AML-193 (cell line): Measurements from ENCODE around the gene CT45A9.
"Not testable (repeated sequence)": the region's sequence is repeated elsewhere in the genome, so short reads cannot be mapped to it uniquely, and the experiment has no call there.

ENCODE experiments used
- DNase-seq, 2 experiments: peaks; one replicate each; lab custom pipeline; 2025; lab: John Stamatoyannopoulos, UW

CT45A9 gene, protein sequence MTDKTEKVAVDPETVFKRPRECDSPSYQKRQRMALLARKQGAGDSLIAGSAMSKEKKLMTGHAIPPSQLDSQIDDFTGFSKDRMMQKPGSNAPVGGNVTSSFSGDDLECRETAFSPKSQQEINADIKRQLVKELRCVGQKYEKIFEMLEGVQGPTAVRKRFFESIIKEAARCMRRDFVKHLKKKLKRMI

DNA sequence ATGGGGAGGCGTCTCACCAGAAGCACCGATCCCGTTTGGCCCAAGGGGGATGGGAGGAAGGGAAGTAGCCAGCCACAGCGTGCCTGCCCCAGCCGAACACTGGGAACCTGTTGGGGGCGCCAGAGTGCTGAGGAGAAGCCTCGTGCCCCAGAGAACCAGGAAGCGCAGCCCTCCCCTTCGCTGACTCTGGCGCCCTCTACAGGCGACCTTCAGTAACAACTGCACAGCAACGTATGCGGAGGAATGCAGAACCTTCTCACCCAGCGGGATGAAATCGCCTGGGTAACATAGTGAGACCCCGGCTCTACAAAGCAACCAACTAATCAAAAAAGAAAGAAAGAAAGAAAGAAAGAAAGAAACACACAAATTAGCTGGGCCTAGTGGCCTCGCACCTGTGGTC, at the start of gene CT45A9:
TSS of gene CT45A9 (minus strand) at position 101 of the 400 bp plus-strand sequence. CDS start 3,751 bp downstream, outside the sequence.
- not testable (repeated sequence) for DNase-seq

DNA sequence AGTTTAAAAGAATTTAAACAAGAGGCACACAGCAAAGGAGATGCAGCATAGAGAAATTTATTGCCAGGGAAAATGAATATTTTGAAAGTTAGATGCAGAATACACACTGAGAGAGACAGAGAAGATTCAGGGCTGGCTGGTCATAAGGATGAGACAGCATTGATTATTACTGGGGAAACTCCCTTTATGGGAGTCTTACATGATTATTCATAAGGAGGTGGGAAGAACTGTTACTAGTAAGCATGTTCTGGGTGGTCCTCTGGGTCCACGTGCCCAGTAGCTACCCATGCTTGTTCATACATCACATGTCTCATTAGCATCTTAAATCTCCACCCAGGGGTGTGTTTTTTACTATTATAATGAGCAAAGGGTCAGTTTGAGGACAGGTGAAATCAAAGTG, 48.9 kb upstream of the CT45A9 start:
- DNase-seq: not testable (repeated sequence)

DNA sequence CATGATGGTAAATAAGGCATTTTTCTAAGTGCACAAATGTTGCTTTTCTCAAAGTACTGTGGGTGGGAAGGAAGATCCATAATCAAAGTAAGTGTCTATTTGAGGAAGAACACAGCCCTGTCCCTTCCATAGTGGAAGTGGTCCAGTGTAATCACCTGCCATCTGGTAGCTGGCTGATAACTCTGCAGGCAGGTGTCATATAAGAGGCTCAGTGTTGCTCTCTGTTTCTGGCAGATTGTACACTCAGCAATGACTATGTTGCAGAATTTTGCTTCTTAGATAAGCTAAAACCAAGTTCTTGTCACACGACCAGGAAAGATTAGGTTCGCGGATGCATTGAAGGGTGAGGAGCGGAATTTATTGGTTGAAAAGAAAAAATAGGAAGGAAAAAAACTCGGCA, 42.8 kb upstream of the CT45A9 start:
- no peak for DNase-seq

DNA sequence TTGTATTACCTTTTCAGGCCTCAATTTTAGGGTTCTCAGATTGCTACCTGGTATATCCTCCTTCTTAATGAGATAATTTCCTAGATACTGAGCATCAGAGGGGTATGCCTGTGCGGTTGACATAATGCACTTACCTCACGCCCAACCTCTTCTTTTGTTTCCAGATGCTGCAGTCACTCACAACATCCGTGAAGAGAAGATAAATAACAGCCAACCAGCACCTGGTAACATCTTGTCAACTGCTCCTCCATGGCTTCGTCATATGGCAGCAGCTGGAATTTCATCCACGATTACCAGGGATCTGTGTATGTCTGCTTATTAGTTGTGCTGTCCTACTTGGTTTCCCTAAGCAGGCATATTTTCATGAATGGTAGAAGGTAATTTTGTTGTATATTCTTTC, 38.6 kb upstream of the CT45A9 start:
- no peak for DNase-seq

DNA sequence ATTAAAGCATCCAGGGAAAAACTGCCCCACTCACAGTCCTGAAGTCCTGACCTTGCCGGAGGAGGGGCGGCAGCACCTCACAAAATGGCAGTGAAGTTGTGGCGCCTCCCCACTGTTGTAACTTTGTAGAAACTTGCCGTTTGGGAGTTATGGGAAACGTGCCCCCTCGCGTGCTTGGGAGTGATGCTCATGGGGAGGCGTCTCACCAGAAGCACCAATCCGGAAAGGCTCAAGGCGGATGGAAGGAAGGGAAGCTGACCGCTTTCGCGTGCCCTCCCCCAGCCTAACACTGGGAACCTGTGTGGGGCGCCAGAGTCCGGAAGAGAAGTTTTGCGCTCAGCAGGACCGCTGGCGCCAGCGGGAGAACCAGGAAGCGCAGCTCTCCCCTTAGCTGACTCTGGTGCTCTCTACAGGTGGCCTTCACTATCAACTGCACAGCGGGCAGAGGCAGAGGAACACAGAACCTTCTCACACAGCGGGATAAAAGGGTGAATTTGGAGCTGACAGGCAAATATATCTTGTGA, 21.7 kb upstream of the CT45A9 start, which contains the start of the genes CT45A10 and SAGE1:
TSS of gene CT45A10 (minus strand) at position 151 of the 524 bp plus-strand sequence. CDS start 8,100 bp downstream, outside the sequence.
TSS of gene SAGE1 (plus strand) at position 423 of the 524 bp plus-strand sequence. CDS start 2,527 bp downstream, outside the sequence.
- DNase-seq: no peak

DNA sequence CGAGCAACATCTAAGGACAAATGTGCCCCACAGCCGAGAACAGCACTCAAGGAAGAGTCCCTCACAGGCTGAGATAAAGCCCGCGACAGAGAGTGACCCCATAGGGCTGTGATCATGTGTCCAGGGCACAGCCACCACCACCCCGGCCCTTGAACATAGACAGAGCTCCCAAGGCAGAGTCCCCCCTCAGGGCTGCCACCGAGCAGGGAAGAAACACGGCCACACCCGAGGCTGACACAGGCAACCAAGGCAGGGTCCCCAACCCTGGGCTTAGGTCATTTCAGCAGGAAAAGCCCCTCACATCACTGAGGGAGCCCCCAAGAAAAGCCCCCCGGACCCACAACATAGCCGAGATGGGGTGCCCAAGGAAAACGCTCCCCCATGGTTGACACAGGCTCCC, 21.2 kb upstream of the CT45A9 start:
- DNase-seq: no peak

DNA sequence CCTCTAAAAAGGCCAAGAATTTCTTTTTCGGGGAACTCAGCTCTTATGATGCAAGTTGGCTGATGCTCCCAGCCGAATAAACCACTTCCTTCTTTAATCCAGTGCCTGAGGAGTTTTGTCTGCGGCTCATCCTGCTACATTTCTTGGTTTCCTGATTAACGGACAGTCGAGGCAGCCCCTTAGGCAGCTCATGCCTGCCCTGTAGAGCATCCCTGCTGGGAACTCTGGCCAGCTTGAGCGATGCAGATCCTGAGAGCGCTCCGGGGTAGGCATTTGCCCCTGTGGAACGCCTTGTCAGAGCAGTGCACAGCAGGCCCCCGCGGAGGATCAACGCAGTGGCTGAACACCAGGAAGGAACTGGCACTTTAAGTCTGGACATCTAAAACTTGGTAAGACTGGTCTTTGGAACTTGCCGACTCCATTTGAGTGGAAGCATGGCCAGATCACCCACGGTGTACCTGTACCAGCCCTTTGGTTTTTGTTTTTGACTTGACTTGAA, 18.5 kb upstream of the CT45A9 start:
- DNase-seq: no peak

DNA sequence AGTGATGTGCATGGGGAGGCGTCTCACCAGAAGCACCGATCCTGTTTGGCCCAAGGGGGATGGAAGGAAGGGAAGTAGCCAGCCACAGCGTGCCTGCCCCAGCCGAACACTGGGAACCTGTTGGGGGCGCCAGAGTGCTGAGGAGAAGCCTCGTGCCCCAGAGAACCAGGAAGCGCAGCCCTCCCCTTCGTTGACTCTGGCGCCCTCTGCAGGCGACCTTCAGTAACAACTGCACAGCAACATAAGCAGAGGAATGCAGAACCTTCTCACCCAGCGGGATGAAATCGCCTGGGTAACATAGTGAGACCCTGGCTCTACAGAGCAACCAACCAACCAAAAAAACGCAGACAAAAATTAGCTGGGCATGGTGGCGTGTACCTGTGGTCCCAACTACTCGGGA, 17.4 kb upstream of the CT45A9 start:
- DNase-seq: not testable (repeated sequence)

DNA sequence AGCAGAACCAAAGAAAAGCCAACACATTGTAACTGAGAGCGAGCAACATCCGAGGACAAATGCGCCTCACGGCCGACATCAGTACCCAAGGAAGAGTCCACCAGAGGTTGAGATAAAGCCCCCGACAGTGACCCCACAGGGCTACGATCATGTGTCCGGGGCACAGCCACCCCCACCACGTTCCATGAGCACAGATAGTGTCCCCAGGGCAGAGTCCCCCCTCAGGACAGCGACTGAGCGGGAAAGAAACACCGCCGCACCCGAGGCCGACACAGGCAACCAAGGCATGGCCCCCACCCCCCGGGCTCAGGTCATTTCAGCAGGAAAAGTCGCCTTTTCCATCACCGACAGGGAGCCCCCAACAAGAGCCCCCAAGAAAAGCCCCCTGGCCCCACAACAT, 16.6 kb upstream of the CT45A9 start:
- DNase-seq: not testable (repeated sequence)

DNA sequence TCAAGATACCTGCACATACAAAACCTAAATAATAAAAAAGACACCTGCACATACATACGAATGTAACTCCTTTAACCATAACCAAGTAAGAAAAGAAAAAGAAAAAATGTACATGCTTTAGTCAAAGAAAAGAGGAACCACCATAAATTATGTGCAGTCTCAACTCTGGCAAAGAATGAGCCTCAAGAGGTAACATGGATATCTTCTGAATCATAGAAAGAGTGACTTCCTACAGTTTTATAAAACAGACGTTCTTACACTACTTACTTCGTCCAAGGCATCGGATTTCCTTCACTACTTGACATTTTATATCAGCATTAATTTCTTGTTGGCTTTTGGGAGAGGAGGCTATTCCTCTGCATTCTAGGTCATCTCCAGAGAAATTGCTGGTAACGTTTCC, 11.1 kb upstream of the CT45A9 start:
- DNase-seq: not testable (repeated sequence)

DNA sequence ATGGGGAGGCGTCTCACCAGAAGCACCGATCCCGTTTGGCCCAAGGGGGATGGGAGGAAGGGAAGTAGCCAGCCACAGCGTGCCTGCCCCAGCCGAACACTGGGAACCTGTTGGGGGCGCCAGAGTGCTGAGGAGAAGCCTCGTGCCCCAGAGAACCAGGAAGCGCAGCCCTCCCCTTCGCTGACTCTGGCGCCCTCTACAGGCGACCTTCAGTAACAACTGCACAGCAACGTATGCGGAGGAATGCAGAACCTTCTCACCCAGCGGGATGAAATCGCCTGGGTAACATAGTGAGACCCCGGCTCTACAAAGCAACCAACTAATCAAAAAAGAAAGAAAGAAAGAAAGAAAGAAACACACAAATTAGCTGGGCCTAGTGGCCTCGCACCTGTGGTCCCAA, 17.2 kb downstream of the CT45A9 start, which contains the start of gene CT45A8:
TSS of gene CT45A8 (minus strand) at position 101 of the 400 bp plus-strand sequence. CDS start 3,755 bp downstream, outside the sequence.
- DNase-seq: not testable (repeated sequence)

DNA sequence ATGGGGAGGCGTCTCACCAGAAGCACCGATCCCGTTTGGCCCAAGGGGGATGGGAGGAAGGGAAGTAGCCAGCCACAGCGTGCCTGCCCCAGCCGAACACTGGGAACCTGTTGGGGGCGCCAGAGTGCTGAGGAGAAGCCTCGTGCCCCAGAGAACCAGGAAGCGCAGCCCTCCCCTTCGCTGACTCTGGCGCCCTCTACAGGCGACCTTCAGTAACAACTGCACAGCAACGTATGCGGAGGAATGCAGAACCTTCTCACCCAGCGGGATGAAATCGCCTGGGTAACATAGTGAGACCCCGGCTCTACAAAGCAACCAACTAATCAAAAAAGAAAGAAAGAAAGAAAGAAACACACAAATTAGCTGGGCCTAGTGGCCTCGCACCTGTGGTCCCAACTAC, 34.4 kb downstream of the CT45A9 start, which contains the start of gene CT45A7:
TSS of gene CT45A7 (minus strand) at position 101 of the 400 bp plus-strand sequence. CDS start 3,747 bp downstream, outside the sequence.
- not testable (repeated sequence) for DNase-seq

DNA sequence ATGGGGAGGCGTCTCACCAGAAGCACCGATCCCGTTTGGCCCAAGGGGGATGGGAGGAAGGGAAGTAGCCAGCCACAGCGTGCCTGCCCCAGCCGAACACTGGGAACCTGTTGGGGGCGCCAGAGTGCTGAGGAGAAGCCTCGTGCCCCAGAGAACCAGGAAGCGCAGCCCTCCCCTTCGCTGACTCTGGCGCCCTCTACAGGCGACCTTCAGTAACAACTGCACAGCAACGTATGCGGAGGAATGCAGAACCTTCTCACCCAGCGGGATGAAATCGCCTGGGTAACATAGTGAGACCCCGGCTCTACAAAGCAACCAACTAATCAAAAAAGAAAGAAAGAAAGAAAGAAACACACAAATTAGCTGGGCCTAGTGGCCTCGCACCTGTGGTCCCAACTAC, 51.7 kb downstream of the CT45A9 start, which contains the start of gene CT45A2:
TSS of gene CT45A2 (minus strand) at position 101 of the 400 bp plus-strand sequence. CDS start 3,747 bp downstream, outside the sequence.
- not testable (repeated sequence) for DNase-seq
